Measurements from ENCODE around the gene GPR37L1. TPM values are rescaled to one million over a fixed set of nuclear protein-coding genes. Genes with fewer than 3 reads are reported as not detected.

GPR37L1 gene
- total and polyA plus RNA-seq, 5 donors, result 0.06 to 0.21 (median 0.16) TPM; not detected in 1

GRCh38 chr1:202086579-202087350, 36.0 kb upstream of the GPR37L1 start:
- Histone ChIP-seq H3K4me1 (ENCODE audit: control insufficient read depth, insufficient read depth, low read length) (no peaks in the 10 kb centered on the region), H3K27ac (ENCODE audit: low read length) (no peak overlapping the region), H3K4me3 (ENCODE audit: low read length) (no peak overlapping the region), H3K27me3 (ENCODE audit: control insufficient read depth, insufficient read depth) (no peaks in the 10 kb centered on the region), H3K9me3 (ENCODE audit: control insufficient read depth, low read length) (no peaks in the 10 kb centered on the region)
- peak; percentile 46 to 63 for ATAC-seq
- 65% methylated on average over 7 of the region's 7 CpGs for WGBS
- intact Hi-C loops (cut with DNase I), result no loop called here
- DNase-seq, result peak in 2 of 3 donors; percentile 70 to 73

GRCh38 chr1:202088206-202088605, 34.5 kb upstream of the GPR37L1 start:
- 81% methylated on average over 3 of the region's 3 CpGs for whole genome bisulfite sequencing
- no peak overlapping the region for H3K27ac ChIP-seq (ENCODE audit: low read length)
- H3K4me1 ChIP-seq (ENCODE audit: control insufficient read depth, insufficient read depth, low read length), result no peaks in the 10 kb centered on the region
- no peaks in the 10 kb centered on the region for H3K9me3 ChIP-seq (ENCODE audit: control insufficient read depth, low read length)
- DNase-seq (no peak), ATAC-seq (no peak)
- no peak overlapping the region for H3K4me3 ChIP-seq (ENCODE audit: low read length)
- no peaks in the 10 kb centered on the region for H3K27me3 ChIP-seq (ENCODE audit: control insufficient read depth, insufficient read depth)
- intact Hi-C loops (cut with DNase I), result no loop called here

DNA sequence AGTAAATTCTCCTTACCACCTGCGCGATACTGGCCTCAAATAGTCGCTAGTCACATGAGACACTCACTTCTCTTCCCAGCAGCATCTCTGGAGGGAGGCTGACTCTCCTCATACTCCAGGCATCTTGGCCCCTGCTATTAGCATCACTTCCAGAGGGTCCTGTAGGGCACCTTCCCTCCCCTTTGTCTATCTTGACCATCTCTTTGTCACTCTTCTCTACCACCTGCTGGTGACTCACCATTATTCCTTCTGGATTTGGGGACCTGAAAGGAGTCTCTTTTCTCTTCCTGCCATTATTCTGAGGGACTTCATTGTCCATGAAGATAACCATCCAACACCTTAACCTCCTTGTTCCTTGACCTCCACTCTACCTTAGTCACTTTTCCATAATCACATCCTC, 31.7 kb upstream of the GPR37L1 start:
- WGBS, result 94% methylated on average over 3 of the region's 3 CpGs
- Histone ChIP-seq H3K9me3 (ENCODE audit: control insufficient read depth, low read length) (no peaks in the 10 kb centered on the region), H3K4me1 (ENCODE audit: control insufficient read depth, insufficient read depth, low read length) (no peaks in the 10 kb centered on the region), H3K4me3 (ENCODE audit: low read length) (no peak overlapping the region), H3K27ac (ENCODE audit: low read length) (no peak overlapping the region), H3K27me3 (ENCODE audit: control insufficient read depth, insufficient read depth) (no peaks in the 10 kb centered on the region)
- intact Hi-C loops (cut with DNase I), result no loop called here
- DNase-seq (no peak), ATAC-seq (no peak)

- Histone ChIP-seq H3K27me3 (ENCODE audit: control insufficient read depth, insufficient read depth) (no peaks in the 10 kb centered on the region), H3K27ac (ENCODE audit: low read length) (no peak overlapping the region), H3K4me1 (ENCODE audit: control insufficient read depth, insufficient read depth, low read length) (no peaks in the 10 kb centered on the region), H3K9me3 (ENCODE audit: control insufficient read depth, low read length) (no peaks in the 10 kb centered on the region), H3K4me3 (ENCODE audit: low read length) (no peak overlapping the region)
- ATAC-seq, result no peak
- intact Hi-C loops (cut with DNase I), result no loop called here
- WGBS, result 95% methylated on average over 6 of the region's 6 CpGs
- peak in 1 of 3 donors; percentile 2 for DNase-seq
Measured at GRCh38 chr1:202093858-202094257, 28.9 kb upstream of the GPR37L1 start.

GRCh38 chr1:202101184-202101583, 21.5 kb upstream of the GPR37L1 start:
- no peak overlapping the region for H3K4me3 ChIP-seq (ENCODE audit: low read length)
- H3K27ac ChIP-seq (ENCODE audit: low read length), result no peak overlapping the region
- WGBS, result 71% methylated on average over 4 of the region's 4 CpGs
- peaks cover 3% of the 10 kb centered on the region for H3K4me1 ChIP-seq (ENCODE audit: control insufficient read depth, insufficient read depth, low read length)
- H3K27me3 ChIP-seq (ENCODE audit: control insufficient read depth, insufficient read depth), result no peaks in the 10 kb centered on the region
- DNase-seq (peak in 2 of 3 donors; percentile 40 to 74), ATAC-seq (no peak)
- no peaks in the 10 kb centered on the region for H3K9me3 ChIP-seq (ENCODE audit: control insufficient read depth, low read length)
- intact Hi-C loops (cut with DNase I), result no loop called here

DNA sequence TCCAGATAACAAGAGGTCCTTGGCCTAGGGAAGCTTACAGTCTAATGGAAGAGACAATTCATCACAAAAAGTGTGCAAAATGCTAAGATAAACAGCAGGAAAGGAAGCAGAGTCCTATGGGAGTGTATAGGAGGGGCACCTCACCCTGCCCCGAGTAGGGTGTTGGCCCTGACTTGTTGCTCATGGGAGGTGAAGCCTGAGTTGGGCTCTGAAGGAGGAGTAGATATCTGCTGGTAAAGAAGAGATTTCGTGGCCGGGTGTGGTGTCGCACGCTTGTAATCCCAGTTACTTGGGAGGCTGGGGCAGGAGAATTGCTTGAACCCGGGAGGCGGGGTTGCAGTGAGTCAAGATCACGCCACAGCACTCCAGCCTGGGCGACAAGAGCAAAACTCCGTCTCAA, 18.6 kb upstream of the GPR37L1 start:
- DNase-seq, result peak in 1 of 3 donors; percentile 4
- Histone ChIP-seq H3K4me3 (ENCODE audit: low read length) (no peak overlapping the region), H3K4me1 (ENCODE audit: control insufficient read depth, insufficient read depth, low read length) (peaks cover 5% of the 10 kb centered on the region), H3K27me3 (ENCODE audit: control insufficient read depth, insufficient read depth) (no peaks in the 10 kb centered on the region), H3K9me3 (ENCODE audit: control insufficient read depth, low read length) (no peaks in the 10 kb centered on the region), H3K27ac (ENCODE audit: low read length) (no peak overlapping the region)
- ATAC-seq, result no peak
- intact Hi-C loops (cut with DNase I), result no loop called here
- 91% methylated on average over 10 of the region's 10 CpGs for WGBS

DNA sequence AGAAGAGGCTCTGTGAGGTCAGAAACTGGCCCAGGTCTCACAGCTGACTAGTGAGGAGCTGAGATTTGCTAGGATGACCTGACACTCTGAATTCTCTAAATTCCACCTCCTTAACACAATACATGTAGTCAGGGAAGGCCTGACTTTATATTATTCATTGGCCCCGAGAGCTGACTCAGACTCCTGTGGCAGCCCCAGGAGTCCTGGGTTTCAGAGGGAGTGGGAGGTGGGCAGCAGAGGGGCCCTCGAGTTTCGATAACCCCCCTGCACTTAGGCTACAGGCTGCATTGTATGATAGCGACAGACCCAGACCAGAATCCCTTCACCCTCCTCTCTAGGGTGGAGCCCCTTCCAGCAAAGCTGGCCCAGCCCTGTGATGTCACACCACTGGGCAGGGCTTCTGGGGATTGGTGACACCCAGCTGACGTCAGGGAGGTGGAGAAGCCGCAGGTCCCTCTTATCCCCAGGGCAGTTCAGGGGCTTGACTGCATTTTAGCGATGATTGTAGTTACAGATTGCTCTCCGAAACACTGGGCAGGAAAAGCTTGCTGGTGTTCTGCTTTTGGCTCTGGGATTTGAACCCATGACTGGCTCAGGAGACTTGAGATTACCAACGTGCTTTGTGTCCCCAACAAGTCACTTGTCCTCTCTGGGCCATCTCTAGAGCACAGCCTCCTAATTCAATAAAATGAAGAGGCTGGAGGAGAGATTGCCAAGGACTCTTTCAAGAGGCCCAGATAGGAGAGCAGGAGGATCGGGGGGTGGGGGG, 17.0 kb upstream of the GPR37L1 start:
- DNase-seq (peak; percentile 55 to 70 (median 57)), ATAC-seq (peak; percentile 39 to 58)
- Histone ChIP-seq H3K4me1 (ENCODE audit: control insufficient read depth, insufficient read depth, low read length) (peaks cover 5% of the 10 kb centered on the region), H3K27me3 (ENCODE audit: control insufficient read depth, insufficient read depth) (no peaks in the 10 kb centered on the region), H3K4me3 (ENCODE audit: low read length) (no peak overlapping the region), H3K9me3 (ENCODE audit: control insufficient read depth, low read length) (no peaks in the 10 kb centered on the region), H3K27ac (ENCODE audit: low read length) (peak overlapping the region; percentile 13)
- 51% methylated on average over 10 of the region's 10 CpGs for WGBS
- intact Hi-C loops (cut with DNase I), result no loop called here

DNA sequence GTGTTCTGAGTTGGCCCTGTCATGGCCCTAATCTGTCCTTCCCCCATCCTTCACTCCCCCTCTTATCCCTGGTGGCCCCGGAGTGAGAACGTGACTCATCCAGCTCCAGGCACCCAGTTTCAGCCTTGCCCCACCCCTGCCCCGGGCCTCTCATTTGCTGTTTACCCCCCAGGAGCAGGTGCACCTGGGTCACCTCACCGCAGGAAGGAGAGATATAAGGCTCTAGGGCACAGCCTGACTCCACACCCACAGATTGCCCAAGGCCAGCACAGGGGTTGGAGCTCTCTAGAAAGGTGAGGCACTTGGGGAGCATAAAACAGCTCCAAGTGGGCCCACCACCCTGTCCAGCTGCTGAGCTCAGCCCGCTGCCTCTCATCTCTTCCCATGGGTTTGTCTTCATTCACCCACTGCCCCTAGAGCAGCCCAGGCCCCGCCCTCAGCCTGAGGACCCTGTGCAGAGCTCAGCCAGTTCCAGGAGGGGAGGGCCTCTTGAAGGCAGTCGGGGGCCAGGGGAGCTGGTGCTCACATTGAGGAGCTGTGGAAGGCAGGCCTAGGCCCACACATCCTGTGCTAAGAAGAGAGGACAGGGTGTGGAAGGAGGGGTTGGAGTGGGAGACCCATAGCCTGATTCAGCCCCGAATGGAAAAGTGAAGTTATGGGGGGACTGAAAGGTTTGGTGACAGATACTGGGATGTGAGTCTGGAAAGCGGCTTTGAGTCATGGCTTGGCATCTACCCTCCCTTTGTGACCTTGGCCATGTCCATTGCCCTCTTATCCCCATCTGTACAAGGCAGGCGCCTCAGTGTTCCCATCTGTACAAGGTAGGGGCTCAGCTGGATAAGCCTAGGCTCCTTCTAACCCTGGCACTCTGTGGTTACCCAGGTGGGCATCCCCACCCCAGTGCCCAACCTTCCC, 16.1 kb upstream of the GPR37L1 start:
- peaks cover 5% of the 10 kb centered on the region for H3K4me1 ChIP-seq (ENCODE audit: control insufficient read depth, insufficient read depth, low read length)
- intact Hi-C loops (cut with DNase I), result no loop called here
- H3K9me3 ChIP-seq (ENCODE audit: control insufficient read depth, low read length), result no peaks in the 10 kb centered on the region
- DNase-seq (peak in 2 of 3 donors; percentile 18 to 42), ATAC-seq (peak; percentile 4 to 32)
- 73% methylated on average over 10 of the region's 10 CpGs for WGBS
- H3K4me3 ChIP-seq (ENCODE audit: low read length), result no peak overlapping the region
- no peaks in the 10 kb centered on the region for H3K27me3 ChIP-seq (ENCODE audit: control insufficient read depth, insufficient read depth)
- H3K27ac ChIP-seq (ENCODE audit: low read length), result peak overlapping the region; percentile 81

- Histone ChIP-seq H3K27ac (ENCODE audit: low read length) (peak overlapping the region; percentile 81), H3K4me3 (ENCODE audit: low read length) (no peak overlapping the region), H3K27me3 (ENCODE audit: control insufficient read depth, insufficient read depth) (no peaks in the 10 kb centered on the region), H3K9me3 (ENCODE audit: control insufficient read depth, low read length) (no peaks in the 10 kb centered on the region), H3K4me1 (ENCODE audit: control insufficient read depth, insufficient read depth, low read length) (peaks cover 5% of the 10 kb centered on the region)
- DNase-seq (peak; percentile 20 to 66 (median 61)), ATAC-seq (peak; percentile 47 to 60)
- intact Hi-C loops (cut with DNase I), result no loop called here
- 49% methylated on average over 5 of the region's 5 CpGs for whole genome bisulfite sequencing
Measured at GRCh38 chr1:202107321-202107761, 15.4 kb upstream of the GPR37L1 start.

GRCh38 chr1:202107801-202108731, 14.7 kb upstream of the GPR37L1 start:
- DNase-seq, result peak; percentile 22 to 57 (median 51)
- intact Hi-C loops (cut with DNase I), result no loop called here
- H3K27ac ChIP-seq (ENCODE audit: low read length), result peak overlapping the region; percentile 81

More at GRCh38 chr1:202107801-202108731, 14.7 kb upstream of the GPR37L1 start:
- Histone ChIP-seq H3K9me3 (ENCODE audit: control insufficient read depth, low read length) (no peaks in the 10 kb centered on the region), H3K4me1 (ENCODE audit: control insufficient read depth, insufficient read depth, low read length) (peaks cover 6% of the 10 kb centered on the region), H3K4me3 (ENCODE audit: low read length) (no peak overlapping the region), H3K27me3 (ENCODE audit: control insufficient read depth, insufficient read depth) (no peaks in the 10 kb centered on the region)
- peak; percentile 58 to 60 for ATAC-seq
- 51% methylated on average over 13 of the region's 13 CpGs for WGBS
